ENCODE results near the gene CTXN1. TPM values are rescaled to one million over a fixed set of nuclear protein-coding genes. Genes with fewer than 3 reads are reported as not detected.

The CTXN1 gene
- total RNA-seq, 1 donor from 2014 or later = 55.9 TPM

DNA sequence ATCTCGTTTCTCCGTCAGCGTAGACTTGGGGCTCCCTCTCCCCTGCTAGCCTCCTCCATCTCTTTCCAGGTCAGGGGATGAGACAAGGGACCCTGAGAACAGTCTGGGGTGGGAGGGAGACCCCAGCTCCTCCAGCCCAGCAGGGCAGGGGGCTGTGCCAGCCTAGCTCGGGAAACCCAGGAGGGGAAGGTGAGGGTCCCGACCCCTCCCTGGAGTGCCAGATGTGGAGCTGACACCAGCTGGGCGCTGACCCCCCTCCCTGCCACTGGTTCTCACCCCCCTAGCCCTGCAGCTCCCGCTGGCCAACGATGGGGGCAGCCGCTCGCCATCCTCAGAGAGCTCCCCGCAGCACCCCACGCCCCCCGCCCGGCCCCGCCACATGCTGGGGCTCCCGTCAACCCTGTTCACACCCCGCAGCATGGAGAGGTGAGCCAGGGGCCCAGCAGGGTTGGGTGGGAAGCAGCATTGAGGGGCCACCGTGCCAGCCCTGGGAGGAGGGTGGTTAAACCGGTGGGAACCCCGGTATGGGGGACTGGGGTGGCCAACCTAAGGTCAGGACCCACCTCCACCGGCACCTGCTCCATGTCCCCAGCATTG lies 16.4 kb downstream of the CTXN1 start:
- DNase-seq (ENCODE audit: low read depth) (no peak), FAIRE-seq (no peak)
- peaks cover 36% of the 10 kb centered on the region for H3K79me2 ChIP-seq (ENCODE audit: insufficient read depth, low read length)
- no peaks in the 10 kb centered on the region for H3K27me3 Mint-ChIP-seq (ENCODE audit: low read depth, unreplicated experiment)
- H3K27me3 ChIP-seq (ENCODE audit: insufficient read depth, low read length) = no peaks in the 10 kb centered on the region
- no peak overlapping the region for H3K4me3 ChIP-seq (ENCODE audit: insufficient read depth, low read depth, low read length)
- no peak for TF ChIP-seq EZH2 (IDR thresholded peaks at IDR 0.05; ENCODE audit: insufficient read depth, low read length)
- TF ChIP-seq, protein P1, sequence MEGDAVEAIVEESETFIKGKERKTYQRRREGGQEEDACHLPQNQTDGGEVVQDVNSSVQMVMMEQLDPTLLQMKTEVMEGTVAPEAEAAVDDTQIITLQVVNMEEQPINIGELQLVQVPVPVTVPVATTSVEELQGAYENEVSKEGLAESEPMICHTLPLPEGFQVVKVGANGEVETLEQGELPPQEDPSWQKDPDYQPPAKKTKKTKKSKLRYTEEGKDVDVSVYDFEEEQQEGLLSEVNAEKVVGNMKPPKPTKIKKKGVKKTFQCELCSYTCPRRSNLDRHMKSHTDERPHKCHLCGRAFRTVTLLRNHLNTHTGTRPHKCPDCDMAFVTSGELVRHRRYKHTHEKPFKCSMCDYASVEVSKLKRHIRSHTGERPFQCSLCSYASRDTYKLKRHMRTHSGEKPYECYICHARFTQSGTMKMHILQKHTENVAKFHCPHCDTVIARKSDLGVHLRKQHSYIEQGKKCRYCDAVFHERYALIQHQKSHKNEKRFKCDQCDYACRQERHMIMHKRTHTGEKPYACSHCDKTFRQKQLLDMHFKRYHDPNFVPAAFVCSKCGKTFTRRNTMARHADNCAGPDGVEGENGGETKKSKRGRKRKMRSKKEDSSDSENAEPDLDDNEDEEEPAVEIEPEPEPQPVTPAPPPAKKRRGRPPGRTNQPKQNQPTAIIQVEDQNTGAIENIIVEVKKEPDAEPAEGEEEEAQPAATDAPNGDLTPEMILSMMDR (IDR thresholded peaks at IDR 0.05; ENCODE audit: insufficient read depth, low read depth, low read length) = no peak
- peaks cover 3% of the 10 kb centered on the region for H3K36me3 Mint-ChIP-seq (ENCODE audit: low read depth, unreplicated experiment)
- H3K4me1 ChIP-seq (ENCODE audit: insufficient read depth, low read length) = peaks cover 11% of the 10 kb centered on the region
- no peak overlapping the region for H3K9ac ChIP-seq (ENCODE audit: low read length)
- H3K9me3 Mint-ChIP-seq (ENCODE audit: unreplicated experiment) = peaks cover 2% of the 10 kb centered on the region
- H3K4me1 Mint-ChIP-seq (ENCODE audit: low read depth, unreplicated experiment) = peaks cover 5% of the 10 kb centered on the region
- H3K27ac Mint-ChIP-seq (ENCODE audit: unreplicated experiment) = no peak overlapping the region
- no peaks in the 10 kb centered on the region for H3K9me3 ChIP-seq (ENCODE audit: insufficient read depth, low read depth, low read length)
- no peak overlapping the region for H2AFZ ChIP-seq (ENCODE audit: low read depth, low read length)
- peaks cover 45% of the 10 kb centered on the region for H4K20me1 ChIP-seq (ENCODE audit: insufficient read depth, low read length)
- H3K36me3 ChIP-seq (ENCODE audit: insufficient read depth, low read length) = no peaks in the 10 kb centered on the region
- H3K4me2 ChIP-seq (ENCODE audit: low read length) = no peak overlapping the region
- H3K27ac ChIP-seq (ENCODE audit: low read depth, low read length) = no peak overlapping the region
- no peak overlapping the region for H3K4me3 Mint-ChIP-seq (ENCODE audit: unreplicated experiment)

DNA sequence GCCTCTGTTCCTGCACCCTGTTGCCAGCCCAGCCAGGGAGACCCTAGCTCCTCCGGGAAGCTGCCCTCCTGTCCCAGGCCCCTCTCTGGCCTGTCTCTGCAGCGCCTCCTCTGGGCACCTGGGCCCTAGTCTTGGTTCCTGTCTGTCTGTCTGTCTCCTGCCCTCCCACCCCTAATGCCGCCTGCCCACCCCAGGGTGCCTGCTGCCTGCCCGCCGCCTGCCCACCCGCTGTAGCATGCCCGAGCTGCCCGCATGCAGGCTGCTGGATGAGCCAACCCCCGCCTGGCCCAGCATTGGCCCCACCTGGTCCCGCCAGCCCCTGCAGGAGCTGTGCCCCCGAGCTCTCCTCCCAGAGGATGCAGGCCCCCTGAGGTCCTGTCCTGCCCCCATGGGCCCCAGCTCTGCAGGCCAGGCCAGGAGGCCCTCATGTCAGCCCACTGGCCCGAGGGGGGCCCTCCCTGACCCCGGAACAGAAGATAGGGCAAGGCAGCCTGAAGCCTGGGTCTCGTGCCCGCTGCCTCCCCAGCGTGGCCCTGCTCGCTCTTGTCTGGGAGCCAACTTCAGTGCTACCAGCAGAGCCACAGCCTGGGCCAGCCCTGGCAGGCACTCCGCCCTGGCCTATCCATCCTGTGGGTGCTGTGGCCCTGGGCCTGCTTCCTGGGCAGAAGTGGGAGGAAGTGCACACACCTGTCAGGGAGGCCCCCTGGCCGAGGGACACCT lies 17.0 kb downstream of the CTXN1 start:
- DNase-seq (ENCODE audit: low read depth) = no peak
- H3K9me3 ChIP-seq (ENCODE audit: insufficient read depth, low read depth, low read length) = no peaks in the 10 kb centered on the region
- FAIRE-seq = no peak

More for the DNA sequence above, 17.0 kb downstream of the CTXN1 start:
- no peak overlapping the region for H3K27ac ChIP-seq (ENCODE audit: low read depth, low read length)
- H3K4me3 ChIP-seq (ENCODE audit: insufficient read depth, low read depth, low read length) = no peak overlapping the region
- H3K79me2 ChIP-seq (ENCODE audit: insufficient read depth, low read length) = peaks cover 42% of the 10 kb centered on the region
- H3K4me3 Mint-ChIP-seq (ENCODE audit: unreplicated experiment) = no peak overlapping the region
- H3K4me2 ChIP-seq (ENCODE audit: low read length) = no peak overlapping the region
- H3K27me3 ChIP-seq (ENCODE audit: insufficient read depth, low read length) = no peaks in the 10 kb centered on the region
- H3K27me3 Mint-ChIP-seq (ENCODE audit: low read depth, unreplicated experiment) = no peaks in the 10 kb centered on the region
- no peak overlapping the region for H3K27ac Mint-ChIP-seq (ENCODE audit: unreplicated experiment)
- peaks cover 5% of the 10 kb centered on the region for H3K4me1 Mint-ChIP-seq (ENCODE audit: low read depth, unreplicated experiment)
- H2AFZ ChIP-seq (ENCODE audit: low read depth, low read length) = no peak overlapping the region
- peaks cover 2% of the 10 kb centered on the region for H3K9me3 Mint-ChIP-seq (ENCODE audit: unreplicated experiment)
- peaks cover 49% of the 10 kb centered on the region for H4K20me1 ChIP-seq (ENCODE audit: insufficient read depth, low read length)
- peaks cover 13% of the 10 kb centered on the region for H3K4me1 ChIP-seq (ENCODE audit: insufficient read depth, low read length)
- no peaks in the 10 kb centered on the region for H3K36me3 ChIP-seq (ENCODE audit: insufficient read depth, low read length)
- H3K36me3 Mint-ChIP-seq (ENCODE audit: low read depth, unreplicated experiment) = peaks cover 3% of the 10 kb centered on the region
- H3K9ac ChIP-seq (ENCODE audit: low read length) = no peak overlapping the region
- TF ChIP-seq EZH2 (IDR thresholded peaks at IDR 0.05; ENCODE audit: insufficient read depth, low read length) = no peak
- TF ChIP-seq, protein P1 (IDR thresholded peaks at IDR 0.05; ENCODE audit: insufficient read depth, low read depth, low read length) = no peak
